Smooth muscle cell (in vitro differentiated cells): ENCODE data around the gene ATP5ME. TPM values are rescaled to one million over a fixed set of nuclear protein-coding genes. Genes with fewer than 3 reads are reported as not detected.

Source experiments
- DNase-seq: peaks from one replicate; lab custom pipeline; 2025; ENCODE audit not compliant: unreplicated experiment; lab: John Stamatoyannopoulos, UW
- H2AFZ ChIP-seq: fragments of 200-600 bp; sonication (generic); 2 replicates; pipeline ENCODE4 v1.6.0; 2016; ENCODE audit warnings: antibody characterized with exemption, low read depth, mild to moderate bottlenecking
- H3F3A ChIP-seq: fragments of 200-600 bp; sonication (generic); 2 replicates; pipeline ENCODE4 v1.6.0; 2017; ENCODE audit warnings: antibody characterized with exemption, low read depth
- H3K27ac ChIP-seq: fragments of 200-600 bp; sonication (generic); 2 replicates; pipeline ENCODE4 v1.5.1; 2016; ENCODE audit warnings: low read depth, mild to moderate bottlenecking
- H3K27me3 ChIP-seq: fragments of 200-600 bp; sonication (generic); 2 replicates; pipeline ENCODE4 v1.6.1; 2016; ENCODE audit warnings: low read depth, mild to moderate bottlenecking
- H3K36me3 ChIP-seq: fragments of 200-600 bp; sonication (generic); 2 replicates; pipeline ENCODE4 v1.5.1; 2016; ENCODE audit warnings: low read depth
- H3K4me1 ChIP-seq: fragments of 200-600 bp; sonication (generic); 2 replicates; pipeline ENCODE4 v1.5.1; 2016; ENCODE audit warnings: low read depth
- H3K4me2 ChIP-seq: fragments of 200-600 bp; sonication (generic); 2 replicates; pipeline ENCODE4 v1.6.0; 2016; ENCODE audit warnings: mild to moderate bottlenecking
- H3K4me3 ChIP-seq: fragments of 200-600 bp; sonication (generic); 2 replicates; pipeline ENCODE4 v1.5.1; 2016; ENCODE audit warnings: mild to moderate bottlenecking
- H3K79me2 ChIP-seq: fragments of 200-600 bp; sonication (generic); 2 replicates; pipeline ENCODE4 v1.6.0; 2016; ENCODE audit warnings: low read depth, mild to moderate bottlenecking
- H3K9ac ChIP-seq: fragments of 200-600 bp; sonication (generic); 2 replicates; pipeline ENCODE4 v1.6.0; 2016; ENCODE audit warnings: low read depth
- H3K9me3 ChIP-seq: fragments of 200-600 bp; sonication (generic); replicated peaks from 2 replicates; pipeline ENCODE4 v1.5.1; 2016; ENCODE audit warnings: low read depth
- H4K20me1 ChIP-seq: fragments of 200-600 bp; sonication (generic); 2 replicates; pipeline ENCODE4 v1.6.0; 2016; ENCODE audit warnings: low read depth
- WGBS: methylation state at CpG from one replicate; pipeline ENCODE4 v1.1.7; 2016; ENCODE audit warnings: low lambda C conversion rate; 5-methylcytosine and 5-hydroxymethylcytosine counted together
- polyA plus RNA-seq: library from polyadenylated mRNA; unstranded; fragments of >200 nt; fragmentation: Nextera tagmentation; extraction: Ambion mirVana; gene quantifications from 2 replicates; pipeline ENCODE4 v1.2.1, GENCODE V29; 2016
- total RNA-seq: library from RNA; depleted of rRNA; stranded (reverse); fragments of >200 nt; gene quantifications from 2 replicates; pipeline ENCODE4 v1.2.3, GENCODE V29; 2014
- TF ChIP-seq, protein P1 (sequence below): fragments of 200-600 bp; sonication (generic); IDR thresholded peaks from 2 replicates; pipeline ENCODE4 v1.5.1; 2017; ENCODE audit warnings: borderline replicate concordance, mild to moderate bottlenecking, antibody characterized with exemption; ENCODE audit not compliant: insufficient read depth, poor library complexity, severe bottlenecking

The ATP5ME gene
- total and polyA plus RNA-seq, 2 experiments from 2014 or later = 95.4 to 699 TPM

DNA sequence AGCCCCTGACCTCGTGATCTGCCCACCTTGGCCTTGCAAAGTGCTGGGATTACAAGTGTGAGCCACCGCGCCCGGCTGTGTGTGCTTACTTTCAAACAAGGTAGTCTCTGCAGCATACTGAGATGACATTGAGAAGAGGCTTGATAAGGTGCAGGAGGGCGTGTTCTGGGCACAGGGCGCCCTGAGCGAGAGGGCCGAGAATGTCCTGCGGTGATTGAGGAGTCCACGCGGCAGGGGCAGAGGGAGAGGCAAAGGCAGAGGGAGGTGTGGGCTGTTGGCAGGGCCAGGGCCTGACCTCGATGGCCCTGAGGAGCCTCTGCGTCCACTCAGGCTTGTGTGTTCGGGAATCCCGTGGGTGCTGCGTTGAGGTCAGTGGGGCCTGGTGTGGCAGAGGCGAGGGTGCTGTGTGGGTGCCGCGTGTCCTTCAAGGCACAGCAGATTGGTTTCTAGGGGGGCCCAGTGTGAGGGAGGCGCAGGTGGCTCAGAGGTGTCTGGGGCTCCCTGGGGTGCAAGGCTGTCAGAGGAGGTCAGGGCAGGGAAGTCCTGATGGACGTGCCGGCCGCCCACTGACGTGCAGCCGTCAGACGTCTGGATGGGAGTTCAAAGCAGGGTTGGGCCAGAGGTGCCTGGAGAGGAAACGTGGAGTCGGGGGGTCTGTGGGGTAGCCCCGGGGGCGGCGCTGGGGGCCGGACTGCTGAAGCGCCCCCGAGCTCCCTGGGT, 43.7 kb upstream of the ATP5ME start:
- TF ChIP-seq, protein P1, sequence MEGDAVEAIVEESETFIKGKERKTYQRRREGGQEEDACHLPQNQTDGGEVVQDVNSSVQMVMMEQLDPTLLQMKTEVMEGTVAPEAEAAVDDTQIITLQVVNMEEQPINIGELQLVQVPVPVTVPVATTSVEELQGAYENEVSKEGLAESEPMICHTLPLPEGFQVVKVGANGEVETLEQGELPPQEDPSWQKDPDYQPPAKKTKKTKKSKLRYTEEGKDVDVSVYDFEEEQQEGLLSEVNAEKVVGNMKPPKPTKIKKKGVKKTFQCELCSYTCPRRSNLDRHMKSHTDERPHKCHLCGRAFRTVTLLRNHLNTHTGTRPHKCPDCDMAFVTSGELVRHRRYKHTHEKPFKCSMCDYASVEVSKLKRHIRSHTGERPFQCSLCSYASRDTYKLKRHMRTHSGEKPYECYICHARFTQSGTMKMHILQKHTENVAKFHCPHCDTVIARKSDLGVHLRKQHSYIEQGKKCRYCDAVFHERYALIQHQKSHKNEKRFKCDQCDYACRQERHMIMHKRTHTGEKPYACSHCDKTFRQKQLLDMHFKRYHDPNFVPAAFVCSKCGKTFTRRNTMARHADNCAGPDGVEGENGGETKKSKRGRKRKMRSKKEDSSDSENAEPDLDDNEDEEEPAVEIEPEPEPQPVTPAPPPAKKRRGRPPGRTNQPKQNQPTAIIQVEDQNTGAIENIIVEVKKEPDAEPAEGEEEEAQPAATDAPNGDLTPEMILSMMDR = no peak
- Histone ChIP-seq H3F3A (no peaks in the 10 kb centered on the region), H3K4me3 (no peak overlapping the region), H3K79me2 (peaks cover 84% of the 10 kb centered on the region), H3K27ac (no peak overlapping the region), H3K4me1 (no peaks in the 10 kb centered on the region), H3K4me2 (no peak overlapping the region), H4K20me1 (peaks cover 91% of the 10 kb centered on the region), H3K36me3 (no peaks in the 10 kb centered on the region), H2AFZ (no peak overlapping the region), H3K27me3 (no peaks in the 10 kb centered on the region), H3K9me3 (no peaks in the 10 kb centered on the region), H3K9ac (no peak overlapping the region)
- DNase-seq = no peak
- WGBS = 93% methylated on average over 26 of the region's 34 CpGs

DNA sequence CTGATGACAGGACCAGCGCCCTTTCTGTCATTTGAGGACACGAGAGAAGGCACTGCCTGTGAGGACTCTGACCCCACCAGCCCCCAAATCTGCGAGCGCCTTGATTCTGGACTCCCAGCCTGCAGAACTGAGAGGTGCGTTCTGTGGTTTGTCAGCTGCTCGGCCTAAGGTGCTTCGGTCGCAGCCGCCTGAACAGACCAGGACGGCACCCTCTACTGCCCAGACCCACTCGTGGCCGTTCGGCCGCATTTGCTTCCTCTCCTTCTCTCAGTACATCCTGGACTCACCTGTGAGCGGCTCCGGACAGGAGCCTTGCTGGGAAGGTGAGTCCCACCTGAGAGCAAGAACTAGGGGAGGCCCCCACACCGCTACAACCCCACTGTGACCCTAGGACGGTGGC, 40.0 kb upstream of the ATP5ME start:
- H3K27ac ChIP-seq = no peak overlapping the region
- H2AFZ ChIP-seq = no peak overlapping the region
- TF ChIP-seq, protein P1 = no peak
- peaks cover 92% of the 10 kb centered on the region for H4K20me1 ChIP-seq
- no peak for DNase-seq
- H3K4me2 ChIP-seq = no peak overlapping the region
- 98% methylated on average over 18 of the region's 18 CpGs for WGBS
- no peaks in the 10 kb centered on the region for H3K27me3 ChIP-seq
- peaks cover 87% of the 10 kb centered on the region for H3K79me2 ChIP-seq
- no peaks in the 10 kb centered on the region for H3K9me3 ChIP-seq
- H3K4me1 ChIP-seq = no peaks in the 10 kb centered on the region
- H3F3A ChIP-seq = no peaks in the 10 kb centered on the region
- H3K4me3 ChIP-seq = no peak overlapping the region
- H3K36me3 ChIP-seq = no peaks in the 10 kb centered on the region
- H3K9ac ChIP-seq = no peak overlapping the region

DNA sequence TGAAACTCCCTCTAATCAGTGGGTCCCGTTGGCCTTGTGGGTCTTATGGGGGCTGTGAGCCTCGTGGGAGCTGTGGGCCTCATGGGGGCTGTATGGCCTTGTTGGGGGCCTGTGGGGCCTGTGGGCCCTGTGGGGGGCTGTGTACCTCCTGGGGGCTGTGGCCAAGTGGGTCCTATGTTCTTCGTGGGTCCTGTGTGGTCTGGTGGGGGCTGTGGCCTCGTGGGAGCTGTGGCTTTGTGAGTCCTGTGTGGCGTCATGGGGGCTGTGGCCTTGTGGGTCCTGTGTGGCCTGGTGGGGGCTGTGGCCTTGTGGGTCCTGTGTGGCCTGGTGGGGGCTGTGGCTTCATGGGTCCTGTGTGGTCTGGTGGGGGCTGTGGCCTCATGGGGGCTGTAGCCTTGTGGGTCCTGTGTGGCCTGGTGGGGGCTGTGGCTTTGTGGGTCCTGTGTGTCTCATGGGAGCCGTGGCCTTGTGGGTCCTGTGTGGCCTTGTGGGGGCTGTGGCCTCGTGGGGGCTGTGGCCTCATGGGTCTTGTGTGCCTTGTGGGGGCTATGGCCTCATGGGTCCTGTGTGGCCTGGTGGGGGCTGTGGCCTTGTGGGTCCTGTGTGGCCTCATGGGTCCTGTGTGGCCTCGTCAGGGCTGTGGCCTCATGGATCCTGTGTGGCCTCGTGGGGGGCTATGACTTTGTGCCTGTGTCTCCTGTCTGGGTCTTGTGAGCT, 39.0 kb upstream of the ATP5ME start:
- Histone ChIP-seq H3K9me3 (no peaks in the 10 kb centered on the region), H3K4me1 (peaks cover 8% of the 10 kb centered on the region), H3K9ac (no peak overlapping the region), H3K79me2 (peaks cover 87% of the 10 kb centered on the region), H3F3A (no peaks in the 10 kb centered on the region), H3K27me3 (no peaks in the 10 kb centered on the region), H3K4me3 (no peak overlapping the region), H3K36me3 (no peaks in the 10 kb centered on the region), H4K20me1 (peaks cover 92% of the 10 kb centered on the region), H2AFZ (no peak overlapping the region), H3K27ac (no peak overlapping the region), H3K4me2 (no peak overlapping the region)
- DNase-seq = no peak
- TF ChIP-seq, protein P1 = no peak
- 98% methylated on average over 7 of the region's 9 CpGs for WGBS

DNA sequence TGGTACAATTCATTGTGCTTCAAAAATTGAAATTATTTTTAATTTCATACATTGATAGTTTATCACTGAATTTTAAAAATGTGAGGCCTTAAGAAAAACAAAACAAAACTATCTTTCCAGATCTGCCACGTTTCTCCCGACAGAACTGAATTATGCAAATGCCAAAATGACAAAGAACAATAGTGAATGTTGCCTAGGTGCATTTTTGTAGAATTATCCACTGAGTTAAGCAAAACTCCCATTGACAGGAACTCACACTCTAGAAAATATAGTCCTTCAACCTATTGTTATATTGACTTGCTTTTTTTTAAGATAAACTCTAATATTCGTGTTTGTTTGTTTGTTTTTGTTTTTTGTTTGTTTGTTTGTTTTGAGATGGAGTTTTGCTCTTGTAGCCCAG, 38.0 kb upstream of the ATP5ME start:
- WGBS = 84% methylated on average over 3 of the region's 3 CpGs
- no peak overlapping the region for H2AFZ ChIP-seq
- no peak overlapping the region for H3K27ac ChIP-seq
- no peak for DNase-seq
- no peak overlapping the region for H3K9ac ChIP-seq
- H4K20me1 ChIP-seq = peaks cover 92% of the 10 kb centered on the region
- H3K27me3 ChIP-seq = no peaks in the 10 kb centered on the region
- H3K4me3 ChIP-seq = no peak overlapping the region
- H3K36me3 ChIP-seq = no peaks in the 10 kb centered on the region
- no peak overlapping the region for H3K4me2 ChIP-seq
- no peaks in the 10 kb centered on the region for H3K9me3 ChIP-seq
- no peaks in the 10 kb centered on the region for H3F3A ChIP-seq
- TF ChIP-seq, protein P1 = no peak
- peaks cover 88% of the 10 kb centered on the region for H3K79me2 ChIP-seq
- H3K4me1 ChIP-seq = peaks cover 17% of the 10 kb centered on the region
